GM19452 (cell line): ENCODE data around the gene KLC1.
"Not testable (repeated sequence)": the region's sequence is repeated elsewhere in the genome, so short reads cannot be mapped to it uniquely, and the experiment has no call there.

Experiments
- ATAC-seq: cut with Tn5 transposase; IDR thresholded peaks from one replicate; pipeline ENCODE4 v1.9.1; 2021; ENCODE audit not compliant: unreplicated experiment

The KLC1 gene

GRCh38 chr14:103628684-103629502 is at the start of gene KLC1:
KLC1 (plus strand) TSS chr14:103629211; CDS start chr14:103654565, 25,354 bp downstream.
- ATAC-seq, result peak; percentile 48

GRCh38 chr14:103581206-103581605 is 47.8 kb upstream of the KLC1 start:
- ATAC-seq, result no peak

- ATAC-seq, result no peak
Measured at GRCh38 chr14:103581954-103582703, 46.9 kb upstream of the KLC1 start.

- ATAC-seq, result no peak
Measured at GRCh38 chr14:103584326-103584915, 44.6 kb upstream of the KLC1 start.

- peak; percentile 94 for ATAC-seq
Measured at GRCh38 chr14:103593577-103593976, 35.4 kb upstream of the KLC1 start.

- ATAC-seq, result no peak
Measured at GRCh38 chr14:103594265-103594664, 34.7 kb upstream of the KLC1 start.

GRCh38 chr14:103597623-103598377 is 31.2 kb upstream of the KLC1 start:
- no peak for ATAC-seq

- no peak for ATAC-seq
Measured at GRCh38 chr14:103600503-103600902, 28.5 kb upstream of the KLC1 start.

- ATAC-seq, result no peak
Measured at GRCh38 chr14:103604620-103605019, 24.4 kb upstream of the KLC1 start.

- peak; percentile 72 for ATAC-seq
Measured at GRCh38 chr14:103606963-103607668, 21.9 kb upstream of the KLC1 start.

GRCh38 chr14:103607822-103608221 is 21.2 kb upstream of the KLC1 start:
- no peak for ATAC-seq

- not testable (repeated sequence) for ATAC-seq
Measured at GRCh38 chr14:103609081-103609480, 19.9 kb upstream of the KLC1 start.

- ATAC-seq, result no peak
Measured at GRCh38 chr14:103611215-103611614, 17.8 kb upstream of the KLC1 start.

GRCh38 chr14:103613517-103613916 is 15.5 kb upstream of the KLC1 start:
- ATAC-seq, result no peak

GRCh38 chr14:103616635-103617300 is 12.2 kb upstream of the KLC1 start:
- no peak for ATAC-seq

- no peak for ATAC-seq
Measured at GRCh38 chr14:103619057-103619456, 10.0 kb upstream of the KLC1 start.

GRCh38 chr14:103621860-103622259 is 7.2 kb upstream of the KLC1 start:
- no peak for ATAC-seq

GRCh38 chr14:103623308-103623707 is 5.7 kb upstream of the KLC1 start:
- ATAC-seq, result no peak

GRCh38 chr14:103623883-103624482 is 5.0 kb upstream of the KLC1 start:
- ATAC-seq, result no peak
